MM.1S (cell line): ENCODE results near the gene SNX8.

Source experiments
- EZH2 ChIP-seq: fragments of 300-600 bp; sonication (generic); optimal IDR thresholded peaks from 2 replicates; pipeline ENCODE3; 2017; ENCODE audit warnings: low read depth, mild to moderate bottlenecking, antibody characterized with exemption, low read length, mixed read lengths
- TF ChIP-seq, protein P1 (sequence below): fragments of 300-600 bp; sonication (generic); IDR thresholded peaks from 2 replicates; pipeline ENCODE4 v1.5.1; 2016; ENCODE audit warnings: antibody characterized with exemption, low read length, mixed read lengths

GRCh38 chr7:2220954-2221353 is 93.3 kb downstream of the SNX8 start:
- TF ChIP-seq EZH2: no peak
- TF ChIP-seq, protein P1, sequence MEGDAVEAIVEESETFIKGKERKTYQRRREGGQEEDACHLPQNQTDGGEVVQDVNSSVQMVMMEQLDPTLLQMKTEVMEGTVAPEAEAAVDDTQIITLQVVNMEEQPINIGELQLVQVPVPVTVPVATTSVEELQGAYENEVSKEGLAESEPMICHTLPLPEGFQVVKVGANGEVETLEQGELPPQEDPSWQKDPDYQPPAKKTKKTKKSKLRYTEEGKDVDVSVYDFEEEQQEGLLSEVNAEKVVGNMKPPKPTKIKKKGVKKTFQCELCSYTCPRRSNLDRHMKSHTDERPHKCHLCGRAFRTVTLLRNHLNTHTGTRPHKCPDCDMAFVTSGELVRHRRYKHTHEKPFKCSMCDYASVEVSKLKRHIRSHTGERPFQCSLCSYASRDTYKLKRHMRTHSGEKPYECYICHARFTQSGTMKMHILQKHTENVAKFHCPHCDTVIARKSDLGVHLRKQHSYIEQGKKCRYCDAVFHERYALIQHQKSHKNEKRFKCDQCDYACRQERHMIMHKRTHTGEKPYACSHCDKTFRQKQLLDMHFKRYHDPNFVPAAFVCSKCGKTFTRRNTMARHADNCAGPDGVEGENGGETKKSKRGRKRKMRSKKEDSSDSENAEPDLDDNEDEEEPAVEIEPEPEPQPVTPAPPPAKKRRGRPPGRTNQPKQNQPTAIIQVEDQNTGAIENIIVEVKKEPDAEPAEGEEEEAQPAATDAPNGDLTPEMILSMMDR: no peak
